ENCODE results near the gene PTGFRN. TPM values are rescaled to one million over a fixed set of nuclear protein-coding genes. Genes with fewer than 3 reads are reported as not detected.
"Not testable (repeated sequence)": the region's sequence is repeated elsewhere in the genome, so short reads cannot be mapped to it uniquely, and the experiment has no call there.

PTGFRN gene
- total and polyA plus RNA-seq, 2 donors: 19.7 to 26.0 TPM

DNA sequence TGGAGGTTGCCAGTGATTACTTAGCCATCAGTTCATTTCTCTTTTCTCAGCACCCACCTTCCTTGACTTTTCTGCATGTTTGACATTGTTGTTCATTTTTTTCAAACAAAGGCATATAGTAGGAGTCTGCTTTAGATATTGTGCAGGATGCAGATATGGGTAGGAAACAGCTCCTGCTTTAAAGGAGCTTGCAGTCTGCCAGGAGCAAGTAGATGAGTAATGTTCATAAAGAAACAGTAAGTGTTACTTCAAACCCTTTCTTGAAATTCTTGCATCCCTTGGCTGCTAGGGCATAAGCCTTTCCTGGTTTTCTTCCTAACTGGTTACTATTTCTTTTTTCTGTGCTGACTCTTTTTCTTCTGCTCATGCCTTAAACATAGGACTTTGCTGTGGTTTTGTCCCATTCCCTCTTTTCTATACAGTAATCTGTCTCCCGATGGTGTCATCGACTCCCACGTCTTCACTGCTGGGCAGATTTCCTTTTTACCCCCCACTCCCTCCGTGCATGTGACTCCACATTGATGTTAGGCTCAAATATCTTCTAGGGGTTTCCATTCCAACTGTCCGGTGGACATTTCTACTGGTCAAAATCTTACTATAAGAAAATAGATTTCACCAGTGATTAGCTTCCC is 20.4 kb downstream of the PTGFRN start:
- Histone ChIP-seq H3K9me3 (ENCODE audit: control insufficient read depth in 2 of 2, insufficient read depth in 1 of 2, low read length in 1 of 2) (no peaks in the 10 kb centered on the region), H3K4me3 (ENCODE audit: low read length in 2 of 2) (no peak overlapping the region), H3K36me3 (ENCODE audit: control insufficient read depth in 2 of 2, insufficient read depth in 2 of 2, low read length in 1 of 2) (no peaks in the 10 kb centered on the region), H3K27me3 (ENCODE audit: control insufficient read depth in 2 of 2, insufficient read depth in 1 of 2, low read length in 1 of 2) (no peaks in the 10 kb centered on the region), H3K4me1 (ENCODE audit: control insufficient read depth in 2 of 2, insufficient read depth in 2 of 2, low read length in 2 of 2) (peaks cover 0 to 3% of the 10 kb centered on the region in 2 donors), H3K27ac (ENCODE audit: low read depth in 1 of 2, low read length in 1 of 2) (no peak overlapping the region)
- DNase-seq (ENCODE audit: low read depth in 6 of 9, low spot score in 9 of 9): no peak
- 96% methylated on average over 5 of the region's 5 CpGs for WGBS

DNA sequence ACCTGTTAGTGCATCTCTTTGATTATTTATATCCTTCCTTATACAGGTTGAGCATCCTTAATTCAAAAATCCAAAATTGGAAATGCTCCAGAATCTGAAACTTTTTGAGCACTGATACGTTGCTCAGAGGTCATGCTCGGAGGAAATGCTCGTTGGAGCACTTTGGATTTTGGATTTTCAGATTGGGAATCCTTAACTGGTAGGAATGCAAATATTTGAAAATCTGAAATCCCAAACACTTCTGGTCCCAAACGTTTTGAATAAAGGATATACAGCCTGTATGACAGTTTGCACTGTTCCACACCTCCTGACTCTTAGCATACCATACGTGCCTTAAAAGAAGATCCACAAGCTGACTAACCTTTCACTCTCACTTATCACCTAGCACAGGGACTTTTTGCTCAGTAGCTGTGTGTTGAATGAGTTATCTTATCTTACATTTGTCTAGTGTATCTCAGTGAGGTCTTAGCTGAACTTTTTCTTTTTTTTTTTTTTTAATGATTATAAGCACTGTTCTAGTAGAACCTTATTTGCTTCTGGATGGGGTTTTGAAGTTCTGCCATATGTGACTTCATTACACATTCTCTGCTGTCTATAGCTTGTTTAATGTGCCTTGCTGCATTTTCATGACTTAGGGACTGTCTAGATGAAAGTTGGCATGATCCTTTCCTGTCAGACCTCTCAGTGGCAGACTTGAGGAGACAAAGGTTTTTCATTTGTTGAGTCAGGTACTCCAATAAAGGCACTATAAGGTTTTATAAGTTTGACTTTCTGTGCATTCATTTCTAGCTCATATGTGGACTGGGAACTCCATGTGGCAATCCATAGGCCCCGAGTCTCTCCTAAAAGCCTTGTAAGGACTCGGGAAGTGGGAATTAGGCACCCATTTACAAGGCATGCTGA is 21.6 kb downstream of the PTGFRN start:
- H3K27ac ChIP-seq (ENCODE audit: low read depth in 1 of 2, low read length in 1 of 2): no peak overlapping the region
- no peak for DNase-seq (ENCODE audit: low read depth in 6 of 9, low spot score in 9 of 9)
- no peak overlapping the region for H3K4me3 ChIP-seq (ENCODE audit: low read length in 2 of 2)
- peaks cover 0 to 3% of the 10 kb centered on the region in 2 donors for H3K4me1 ChIP-seq (ENCODE audit: control insufficient read depth in 2 of 2, insufficient read depth in 2 of 2, low read length in 2 of 2)
- H3K9me3 ChIP-seq (ENCODE audit: control insufficient read depth in 2 of 2, insufficient read depth in 1 of 2, low read length in 1 of 2): no peaks in the 10 kb centered on the region
- no peaks in the 10 kb centered on the region for H3K36me3 ChIP-seq (ENCODE audit: control insufficient read depth in 2 of 2, insufficient read depth in 2 of 2, low read length in 1 of 2)
- WGBS: 94% methylated on average over 7 of the region's 7 CpGs
- H3K27me3 ChIP-seq (ENCODE audit: control insufficient read depth in 2 of 2, insufficient read depth in 1 of 2, low read length in 1 of 2): no peaks in the 10 kb centered on the region

DNA sequence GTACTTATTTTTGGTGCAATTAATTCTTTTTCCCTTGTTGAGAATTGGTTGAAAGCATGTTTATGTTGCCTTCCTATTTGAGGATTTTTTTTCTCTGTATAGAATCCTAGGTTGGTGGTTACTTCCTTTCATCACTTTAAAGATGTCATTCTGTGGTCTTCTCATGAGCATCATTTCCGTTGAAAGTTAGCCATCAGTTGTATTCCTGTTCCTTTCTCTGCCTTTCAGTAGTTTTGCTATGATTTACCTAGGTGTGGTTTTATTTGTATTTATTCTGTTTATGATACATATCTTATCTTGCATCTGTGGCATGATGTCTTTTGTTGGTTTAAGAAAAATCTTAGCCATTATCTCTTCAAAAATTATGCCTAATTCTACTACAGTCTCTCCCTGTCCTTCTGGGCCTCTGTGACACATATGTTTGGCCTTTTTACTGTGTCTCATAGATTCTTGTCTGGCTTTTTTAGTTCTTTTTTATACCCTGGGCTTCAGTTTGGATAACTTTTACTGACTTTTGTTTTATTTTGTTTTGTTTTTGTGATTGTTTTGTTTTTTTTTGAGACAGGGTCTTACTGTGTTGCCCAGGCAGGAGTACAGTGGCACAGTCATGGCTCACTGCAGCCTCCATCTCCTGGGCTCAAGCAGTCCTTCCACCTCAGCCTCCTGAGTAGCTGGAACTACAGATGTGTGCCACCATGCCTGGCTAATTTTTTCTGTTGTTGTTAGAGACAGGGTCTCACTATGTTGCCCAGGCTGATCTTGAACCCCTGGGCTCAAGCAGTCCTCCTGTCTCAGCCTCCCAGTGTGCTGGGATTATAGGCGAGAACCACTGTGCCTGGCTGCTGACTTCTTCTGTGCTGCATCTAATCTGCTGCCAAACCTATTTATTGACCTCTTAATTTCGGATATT is 24.1 kb downstream of the PTGFRN start:
- H3K9me3 ChIP-seq (ENCODE audit: control insufficient read depth in 2 of 2, insufficient read depth in 1 of 2, low read length in 1 of 2): no peaks in the 10 kb centered on the region
- peaks cover 0 to 3% of the 10 kb centered on the region in 2 donors for H3K4me1 ChIP-seq (ENCODE audit: control insufficient read depth in 2 of 2, insufficient read depth in 2 of 2, low read length in 2 of 2)
- H3K27ac ChIP-seq (ENCODE audit: low read depth in 1 of 2, low read length in 1 of 2): no peak overlapping the region
- no peaks in the 10 kb centered on the region for H3K27me3 ChIP-seq (ENCODE audit: control insufficient read depth in 2 of 2, insufficient read depth in 1 of 2, low read length in 1 of 2)
- H3K4me3 ChIP-seq (ENCODE audit: low read length in 2 of 2): no peak overlapping the region
- no peaks in the 10 kb centered on the region for H3K36me3 ChIP-seq (ENCODE audit: control insufficient read depth in 2 of 2, insufficient read depth in 2 of 2, low read length in 1 of 2)
- 69% methylated on average over 3 of the region's 3 CpGs for WGBS
- peak in 1 of 9 donors; percentile 59 for DNase-seq (ENCODE audit: low read depth in 6 of 9, low spot score in 9 of 9)

DNA sequence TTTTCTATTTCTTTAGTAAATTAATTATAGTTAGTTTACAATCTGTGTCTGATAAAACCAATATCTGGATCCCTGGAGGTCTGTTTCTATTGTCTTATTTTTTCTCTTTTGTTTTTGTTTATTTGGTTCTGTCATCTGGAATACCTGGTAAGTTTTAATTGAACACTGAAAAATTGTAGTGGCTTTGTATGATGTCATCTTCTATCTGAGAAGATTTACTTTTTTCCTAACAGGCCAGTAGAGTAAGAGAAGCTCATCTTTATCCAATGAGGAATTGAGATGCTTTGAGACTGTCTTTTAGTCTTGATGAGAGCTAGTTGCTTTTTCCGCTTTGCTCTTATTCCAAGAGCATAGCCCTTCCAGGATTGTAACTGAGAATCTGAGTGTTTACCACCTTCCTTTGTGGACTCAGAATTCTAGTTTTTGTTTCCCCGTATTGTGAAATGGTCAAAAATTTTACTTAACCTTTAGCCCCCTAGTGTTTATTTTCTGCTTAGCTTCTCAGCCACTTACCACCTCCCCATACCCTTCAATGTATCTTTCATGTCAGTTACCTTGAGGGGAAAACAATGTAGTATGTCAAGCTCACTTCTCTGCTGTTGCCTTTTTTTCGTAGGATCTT is 25.0 kb downstream of the PTGFRN start:
- DNase-seq (ENCODE audit: low read depth in 6 of 9, low spot score in 9 of 9): peak in 7 of 9 donors; percentile 12 to 77 (median 33)
- H3K27me3 ChIP-seq (ENCODE audit: control insufficient read depth in 2 of 2, insufficient read depth in 1 of 2, low read length in 1 of 2): no peaks in the 10 kb centered on the region

DNA sequence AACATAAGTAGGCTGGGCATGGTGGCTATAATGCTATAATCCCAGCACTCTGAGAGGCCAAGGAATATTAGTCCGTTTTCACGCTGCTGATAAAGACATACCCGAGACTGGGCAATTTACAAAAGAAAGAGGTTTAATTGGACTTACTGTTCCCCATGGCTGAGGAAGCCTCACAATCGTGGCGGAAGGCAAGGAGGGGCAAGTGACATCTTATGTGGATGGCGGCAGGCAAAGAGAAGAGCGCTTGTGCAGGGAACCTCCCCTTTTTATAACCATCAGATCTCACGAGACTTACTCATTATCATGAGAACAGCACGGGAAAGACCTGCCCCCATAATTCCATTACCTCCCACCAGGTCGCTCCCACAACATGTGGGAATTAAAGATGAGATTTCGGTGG is 28.5 kb downstream of the PTGFRN start:
- Histone ChIP-seq H3K27me3 (ENCODE audit: control insufficient read depth in 2 of 2, insufficient read depth in 1 of 2, low read length in 1 of 2) (no peaks in the 10 kb centered on the region), H3K4me1 (ENCODE audit: control insufficient read depth in 2 of 2, insufficient read depth in 2 of 2, low read length in 2 of 2) (peaks cover 0 to 3% of the 10 kb centered on the region in 2 donors), H3K36me3 (ENCODE audit: control insufficient read depth in 2 of 2, insufficient read depth in 2 of 2, low read length in 1 of 2) (no peaks in the 10 kb centered on the region), H3K4me3 (ENCODE audit: low read length in 2 of 2) (no peak overlapping the region), H3K9me3 (ENCODE audit: control insufficient read depth in 2 of 2, insufficient read depth in 1 of 2, low read length in 1 of 2) (no peaks in the 10 kb centered on the region), H3K27ac (ENCODE audit: low read depth in 1 of 2, low read length in 1 of 2) (no peak overlapping the region)
- no peak for DNase-seq (ENCODE audit: low read depth in 6 of 9, low spot score in 9 of 9)
- 97% methylated on average over 11 of the region's 11 CpGs for WGBS

More for the DNA sequence above, 25.0 kb downstream of the PTGFRN start:
- H3K27ac ChIP-seq (ENCODE audit: low read depth in 1 of 2, low read length in 1 of 2): no peak overlapping the region
- peaks cover 0 to 3% of the 10 kb centered on the region in 2 donors for H3K4me1 ChIP-seq (ENCODE audit: control insufficient read depth in 2 of 2, insufficient read depth in 2 of 2, low read length in 2 of 2)
- H3K36me3 ChIP-seq (ENCODE audit: control insufficient read depth in 2 of 2, insufficient read depth in 2 of 2, low read length in 1 of 2): no peaks in the 10 kb centered on the region
- H3K9me3 ChIP-seq (ENCODE audit: control insufficient read depth in 2 of 2, insufficient read depth in 1 of 2, low read length in 1 of 2): no peaks in the 10 kb centered on the region
- 44% methylated on average over 3 of the region's 3 CpGs for WGBS
- H3K4me3 ChIP-seq (ENCODE audit: low read length in 2 of 2): no peak overlapping the region

DNA sequence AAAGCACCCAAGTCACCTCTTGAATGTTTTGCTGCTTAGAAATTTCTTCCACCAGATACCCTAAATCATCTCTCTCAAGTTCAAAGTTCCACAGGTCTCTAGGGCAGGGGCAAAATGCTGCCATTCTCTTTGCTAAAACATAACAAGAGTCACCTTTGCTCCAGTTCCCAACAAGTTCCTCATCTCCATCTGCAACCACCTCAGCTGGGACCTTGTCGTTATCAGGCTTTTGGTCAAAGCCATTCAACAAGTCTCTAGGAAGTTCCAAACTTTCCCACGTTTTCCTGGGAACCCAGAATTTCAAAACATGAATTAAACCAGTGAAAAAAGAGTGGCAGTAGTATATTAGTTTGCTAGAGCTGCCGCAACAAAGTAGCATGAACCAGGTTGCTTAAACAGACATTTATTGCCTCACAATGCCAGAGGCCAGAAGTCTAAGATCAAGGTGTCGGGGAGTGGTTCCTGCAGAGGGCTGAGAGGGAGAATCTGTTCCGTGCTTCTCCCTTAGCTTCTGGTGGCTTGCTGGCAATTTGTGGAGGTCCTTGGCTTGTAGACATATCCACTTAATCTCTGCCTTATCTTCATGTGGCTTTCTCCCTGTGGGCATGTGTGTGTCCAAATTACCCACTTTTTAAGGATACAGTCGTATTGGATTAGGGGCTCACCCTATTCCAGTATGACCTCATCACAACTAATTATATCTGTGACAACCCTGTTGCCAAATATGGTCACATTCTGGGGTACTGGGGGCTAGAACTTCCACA is 30.2 kb downstream of the PTGFRN start:
- WGBS: 72% methylated on average over 6 of the region's 6 CpGs
- H3K27me3 ChIP-seq (ENCODE audit: control insufficient read depth in 2 of 2, insufficient read depth in 1 of 2, low read length in 1 of 2); DNase-seq (ENCODE audit: low read depth in 6 of 9, low spot score in 9 of 9); H3K36me3 ChIP-seq (ENCODE audit: control insufficient read depth in 2 of 2, insufficient read depth in 2 of 2, low read length in 1 of 2); H3K4me1 ChIP-seq (ENCODE audit: control insufficient read depth in 2 of 2, insufficient read depth in 2 of 2, low read length in 2 of 2); H3K4me3 ChIP-seq (ENCODE audit: low read length in 2 of 2); H3K9me3 ChIP-seq (ENCODE audit: control insufficient read depth in 2 of 2, insufficient read depth in 1 of 2, low read length in 1 of 2); H3K27ac ChIP-seq (ENCODE audit: low read depth in 1 of 2, low read length in 1 of 2): not testable (repeated sequence)

DNA sequence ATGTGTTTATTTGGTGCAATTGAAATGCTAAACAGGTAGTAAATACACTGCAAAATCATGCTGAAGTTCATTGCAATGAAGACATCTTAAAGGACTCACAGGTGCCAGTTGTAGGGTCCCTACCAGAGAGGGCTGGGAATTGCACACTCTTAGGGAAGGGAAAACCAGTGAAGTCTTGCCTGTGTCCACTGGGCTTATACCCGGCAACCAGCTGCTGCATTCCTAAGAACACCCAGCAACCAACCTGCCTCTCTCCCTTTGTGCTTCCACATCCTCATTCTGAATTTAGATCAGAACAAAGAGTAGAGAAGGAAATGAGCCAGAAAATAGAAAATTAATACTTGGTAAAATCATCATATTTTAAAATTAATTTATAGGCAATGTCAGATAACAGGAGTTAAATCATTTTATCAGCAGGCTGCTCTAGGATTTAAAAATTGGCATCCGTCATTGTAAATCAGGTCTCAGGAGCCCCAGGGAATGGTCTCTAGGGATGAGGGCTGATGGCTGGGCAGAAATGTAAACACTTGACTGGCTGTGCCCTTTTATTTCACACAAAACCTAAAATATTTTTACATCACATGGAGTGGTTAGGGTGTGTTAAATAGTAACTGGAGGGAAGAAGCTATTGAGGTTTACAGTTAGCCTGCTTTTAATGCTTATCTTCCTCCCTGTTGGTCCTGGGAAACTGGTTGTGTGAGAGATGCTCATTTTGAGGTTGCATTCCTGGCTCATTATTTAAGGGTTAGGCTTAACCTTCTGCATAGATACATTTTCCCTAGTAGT is 31.3 kb downstream of the PTGFRN start:
- Histone ChIP-seq H3K9me3 (ENCODE audit: control insufficient read depth in 2 of 2, insufficient read depth in 1 of 2, low read length in 1 of 2) (no peaks in the 10 kb centered on the region), H3K27me3 (ENCODE audit: control insufficient read depth in 2 of 2, insufficient read depth in 1 of 2, low read length in 1 of 2) (no peaks in the 10 kb centered on the region), H3K4me3 (ENCODE audit: low read length in 2 of 2) (no peak overlapping the region), H3K4me1 (ENCODE audit: control insufficient read depth in 2 of 2, insufficient read depth in 2 of 2, low read length in 2 of 2) (no peaks in the 10 kb centered on the region), H3K27ac (ENCODE audit: low read depth in 1 of 2, low read length in 1 of 2) (no peak overlapping the region), H3K36me3 (ENCODE audit: control insufficient read depth in 2 of 2, insufficient read depth in 2 of 2, low read length in 1 of 2) (no peaks in the 10 kb centered on the region)
- no peak for DNase-seq (ENCODE audit: low read depth in 6 of 9, low spot score in 9 of 9)
- WGBS: 98% methylated on average over 2 of the region's 2 CpGs

Data from thymus (tissue), 11 donors.